OCI-LY3 (cell line): ENCODE results near the gene MTMR4.

Experiments
- H2AFZ ChIP-seq: fragments of 200-600, 300-600 bp; shearing (Covaris generic); 2 replicates; pipeline ENCODE4 v1.6.0; 2014; ENCODE audit warnings: antibody characterized with exemption, low read depth, low read length
- H3K27ac ChIP-seq: fragments of 200-600, 300-600 bp; sonication (generic); 2 replicates; pipeline ENCODE4 v1.5.1; 2014; ENCODE audit warnings: mild to moderate bottlenecking, low read length, moderate library complexity, mixed read lengths
- H3K27me3 ChIP-seq: fragments of 200-600, 300-600 bp; sonication (generic); 2 replicates; pipeline ENCODE4 v1.6.1; 2014; ENCODE audit warnings: low read depth, low read length, mixed read lengths
- H3K36me3 ChIP-seq: fragments of 200-600, 300-600 bp; sonication (generic); replicated peaks from 2 replicates; pipeline ENCODE3; 2014; ENCODE audit warnings: low read depth, low read length, mixed read lengths
- H3K4me1 ChIP-seq: fragments of 300-600, 200-600 bp; sonication (generic); 2 replicates; pipeline ENCODE4 v1.6.1; 2014; ENCODE audit warnings: low read length, mixed read lengths
- H3K4me2 ChIP-seq: fragments of 200-600, 300-600 bp; sonication (generic); 2 replicates; pipeline ENCODE4 v1.6.1; 2014; ENCODE audit warnings: low read length, mixed read lengths
- H3K4me3 ChIP-seq: fragments of 300-600, 200-600 bp; sonication (generic); 2 replicates; pipeline ENCODE4 v1.5.1; 2014; ENCODE audit warnings: antibody characterized with exemption, mild to moderate bottlenecking, low read length, moderate library complexity
- H3K79me2 ChIP-seq: fragments of 300-600, 200-600 bp; shearing (Covaris generic); 2 replicates; pipeline ENCODE4 v1.6.1; 2014; ENCODE audit warnings: mild to moderate bottlenecking, low read length, mixed read lengths
- H3K9ac ChIP-seq: fragments of 300-600, 200-600 bp; shearing (Covaris generic); 2 replicates; pipeline ENCODE4 v1.6.0; 2014; ENCODE audit warnings: mild to moderate bottlenecking, low read length, moderate library complexity
- H3K9me3 ChIP-seq: fragments of 200-600, 300-600 bp; shearing (Covaris generic); 2 replicates; pipeline ENCODE4 v1.6.1; 2014; ENCODE audit warnings: low read length, mixed read lengths; ENCODE audit not compliant: insufficient read depth
- H4K20me1 ChIP-seq: fragments of 200-600, 300-600 bp; sonication (generic); 2 replicates; pipeline ENCODE4 v1.6.1; 2016; ENCODE audit warnings: low read length, mixed read lengths; ENCODE audit not compliant: insufficient read depth
- EZH2phosphoT487 ChIP-seq: fragments of 200-600 bp; shearing (Covaris generic); IDR thresholded peaks from 2 replicates; pipeline ENCODE4 v1.6.1; 2018; ENCODE audit warnings: antibody characterized with exemption, mixed run types, low read depth
- TF ChIP-seq, protein P1 (sequence below): fragments of 200-600, 300-600 bp; sonication (generic); IDR thresholded peaks from 2 replicates; pipeline ENCODE4 v1.5.1; 2014; ENCODE audit warnings: antibody characterized with exemption, low read length, low read depth

The MTMR4 gene

GRCh38 chr17:58541249-58541648 is 26.8 kb upstream of the MTMR4 start:
- no peak overlapping the region for H3K4me3 ChIP-seq
- H3K79me2 ChIP-seq, result no peaks in the 10 kb centered on the region
- no peaks in the 10 kb centered on the region for H4K20me1 ChIP-seq
- peaks cover 15% of the 10 kb centered on the region; the same call in 1 of the 2 replicates for H3K27me3 ChIP-seq
- TF ChIP-seq EZH2phosphoT487, result no peak
- TF ChIP-seq, protein P1, sequence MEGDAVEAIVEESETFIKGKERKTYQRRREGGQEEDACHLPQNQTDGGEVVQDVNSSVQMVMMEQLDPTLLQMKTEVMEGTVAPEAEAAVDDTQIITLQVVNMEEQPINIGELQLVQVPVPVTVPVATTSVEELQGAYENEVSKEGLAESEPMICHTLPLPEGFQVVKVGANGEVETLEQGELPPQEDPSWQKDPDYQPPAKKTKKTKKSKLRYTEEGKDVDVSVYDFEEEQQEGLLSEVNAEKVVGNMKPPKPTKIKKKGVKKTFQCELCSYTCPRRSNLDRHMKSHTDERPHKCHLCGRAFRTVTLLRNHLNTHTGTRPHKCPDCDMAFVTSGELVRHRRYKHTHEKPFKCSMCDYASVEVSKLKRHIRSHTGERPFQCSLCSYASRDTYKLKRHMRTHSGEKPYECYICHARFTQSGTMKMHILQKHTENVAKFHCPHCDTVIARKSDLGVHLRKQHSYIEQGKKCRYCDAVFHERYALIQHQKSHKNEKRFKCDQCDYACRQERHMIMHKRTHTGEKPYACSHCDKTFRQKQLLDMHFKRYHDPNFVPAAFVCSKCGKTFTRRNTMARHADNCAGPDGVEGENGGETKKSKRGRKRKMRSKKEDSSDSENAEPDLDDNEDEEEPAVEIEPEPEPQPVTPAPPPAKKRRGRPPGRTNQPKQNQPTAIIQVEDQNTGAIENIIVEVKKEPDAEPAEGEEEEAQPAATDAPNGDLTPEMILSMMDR, result peak; percentile 54
- H3K4me1 ChIP-seq, result no peaks in the 10 kb centered on the region
- H3K9me3 ChIP-seq, result no peaks in the 10 kb centered on the region
- H3K36me3 ChIP-seq, result no peaks in the 10 kb centered on the region
- H3K27ac ChIP-seq, result no peak overlapping the region
- H2AFZ ChIP-seq, result no peak overlapping the region
- H3K4me2 ChIP-seq, result no peak overlapping the region
- H3K9ac ChIP-seq, result no peak overlapping the region

- Histone ChIP-seq H2AFZ (no peak overlapping the region), H3K4me1 (peaks cover 2% of the 10 kb centered on the region; the same call in 1 of the 2 replicates), H3K9ac (no peak overlapping the region), H3K36me3 (no peaks in the 10 kb centered on the region), H3K27ac (no peak overlapping the region), H3K4me2 (no peak overlapping the region), H3K4me3 (no peak overlapping the region), H4K20me1 (no peaks in the 10 kb centered on the region), H3K27me3 (peaks cover 23% of the 10 kb centered on the region), H3K79me2 (no peaks in the 10 kb centered on the region), H3K9me3 (no peaks in the 10 kb centered on the region)
- TF ChIP-seq, protein P1, result no peak
- no peak for TF ChIP-seq EZH2phosphoT487
Observed at GRCh38 chr17:58539698-58540097, 25.3 kb upstream of the MTMR4 start.

DNA sequence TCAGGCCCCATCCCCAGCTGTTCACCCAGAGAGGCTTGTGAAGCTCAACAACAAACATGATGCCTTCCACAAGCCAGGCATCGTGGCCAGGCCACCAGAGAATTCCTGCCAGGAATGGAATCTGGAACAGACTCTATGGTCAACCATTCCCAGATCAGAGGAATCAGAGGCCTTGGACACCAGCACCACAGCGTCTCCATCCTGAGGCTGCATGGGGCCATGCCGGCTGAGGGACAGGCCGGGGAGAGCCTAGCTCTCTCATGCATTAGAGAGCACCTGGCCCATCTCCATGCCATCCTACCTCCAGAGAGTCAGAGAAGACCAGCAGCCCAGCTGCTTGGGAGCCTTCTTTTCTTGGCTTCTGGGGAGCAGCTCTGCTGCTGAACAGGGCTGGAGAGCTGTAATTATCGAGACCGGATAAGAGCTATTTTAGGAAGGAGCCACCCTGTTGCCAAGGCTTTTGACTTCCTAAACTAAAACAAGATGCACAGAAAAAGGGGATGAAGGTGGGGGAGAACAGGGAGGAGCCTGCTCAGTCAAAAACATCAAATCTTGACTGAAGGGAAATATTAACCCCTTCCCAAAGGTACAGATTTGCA is 24.5 kb upstream of the MTMR4 start:
- no peak overlapping the region for H2AFZ ChIP-seq
- H4K20me1 ChIP-seq, result no peaks in the 10 kb centered on the region
- no peak overlapping the region for H3K9ac ChIP-seq
- TF ChIP-seq, protein P1, result no peak
- no peak for TF ChIP-seq EZH2phosphoT487
- no peaks in the 10 kb centered on the region for H3K79me2 ChIP-seq
- H3K4me1 ChIP-seq, result peaks cover 3% of the 10 kb centered on the region; the same call in 1 of the 2 replicates
- H3K4me2 ChIP-seq, result no peak overlapping the region
- H3K27ac ChIP-seq, result no peak overlapping the region
- H3K9me3 ChIP-seq, result no peaks in the 10 kb centered on the region
- H3K27me3 ChIP-seq, result peaks cover 17% of the 10 kb centered on the region
- no peak overlapping the region for H3K4me3 ChIP-seq
- no peaks in the 10 kb centered on the region for H3K36me3 ChIP-seq

DNA sequence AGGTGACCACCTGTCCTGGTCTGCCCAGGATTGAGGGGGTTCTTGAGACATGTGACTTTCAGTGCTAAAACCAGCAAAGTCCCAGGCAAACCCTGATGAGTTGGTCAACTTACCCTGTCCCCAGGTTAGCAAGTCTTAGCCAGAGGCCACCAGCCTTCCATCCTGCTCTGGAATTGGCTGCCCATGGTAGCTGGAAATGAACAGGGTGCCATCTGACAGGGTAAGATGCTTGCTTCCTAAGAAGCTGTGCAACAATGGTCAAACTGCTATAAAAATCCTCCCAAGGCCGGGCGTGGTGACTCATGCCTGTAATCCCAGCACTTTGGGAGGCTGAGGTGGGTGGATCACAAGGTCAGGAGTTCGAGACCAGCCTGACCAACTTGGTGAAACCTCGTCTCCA is 22.8 kb upstream of the MTMR4 start:
- H2AFZ ChIP-seq, result no peak overlapping the region
- H3K27ac ChIP-seq, result no peak overlapping the region
- no peak overlapping the region for H3K4me2 ChIP-seq

More for the DNA sequence above, 22.8 kb upstream of the MTMR4 start:
- Histone ChIP-seq H3K79me2 (no peaks in the 10 kb centered on the region), H3K4me1 (peaks cover 5% of the 10 kb centered on the region; the same call in 1 of the 2 replicates), H3K9ac (no peak overlapping the region), H3K27me3 (peaks cover 25% of the 10 kb centered on the region), H4K20me1 (no peaks in the 10 kb centered on the region), H3K9me3 (no peaks in the 10 kb centered on the region), H3K36me3 (no peaks in the 10 kb centered on the region), H3K4me3 (no peak overlapping the region)
- TF ChIP-seq EZH2phosphoT487, result no peak
- TF ChIP-seq, protein P1, result no peak
